ENCODE results near the gene OXCT1. TPM values are rescaled to one million over a fixed set of nuclear protein-coding genes. Genes with fewer than 3 reads are reported as not detected.
A peak's percentile ranks its signal among the peaks of the same experiment; 100 is the strongest.

The OXCT1 gene
- 18.2 TPM for total RNA-seq

GRCh38 chr5:41869724-41870626, at the start of gene OXCT1:
TSS of gene OXCT1 (minus strand) at chr5:41870425. CDS start at chr5:41870358, 67 bp downstream.
- DNase-seq (ENCODE audit: low spot score), result peak; percentile 86

- DNase-seq (ENCODE audit: low spot score), result no peak
Measured at GRCh38 chr5:41918105-41918504, 47.9 kb upstream of the OXCT1 start.

- DNase-seq (ENCODE audit: low spot score), result no peak
Measured at GRCh38 chr5:41908374-41909079, 38.3 kb upstream of the OXCT1 start.

GRCh38 chr5:41906151-41906550, 35.9 kb upstream of the OXCT1 start:
- DNase-seq (ENCODE audit: low spot score), result no peak

- peak; percentile 99 for DNase-seq (ENCODE audit: low spot score)
Measured at GRCh38 chr5:41903892-41904799, 33.9 kb upstream of the OXCT1 start, which contains the start of gene RIMOC1. TSS of gene RIMOC1 (plus strand) at chr5:41904344. CDS start at chr5:41904368, 24 bp downstream.

GRCh38 chr5:41903382-41903891, 33.2 kb upstream of the OXCT1 start:
- no peak for DNase-seq (ENCODE audit: low spot score)

- no peak for DNase-seq (ENCODE audit: low spot score)
Measured at GRCh38 chr5:41896230-41896629, 26.0 kb upstream of the OXCT1 start.

GRCh38 chr5:41893074-41893851, 23.0 kb upstream of the OXCT1 start:
- DNase-seq (ENCODE audit: low spot score), result no peak

- no peak for DNase-seq (ENCODE audit: low spot score)
Measured at GRCh38 chr5:41892031-41892430, 21.8 kb upstream of the OXCT1 start.

- no peak for DNase-seq (ENCODE audit: low spot score)
Measured at GRCh38 chr5:41891066-41891707, 21.0 kb upstream of the OXCT1 start.

GRCh38 chr5:41885286-41885685, 15.1 kb upstream of the OXCT1 start:
- no peak for DNase-seq (ENCODE audit: low spot score)

GRCh38 chr5:41883936-41884335, 13.7 kb upstream of the OXCT1 start:
- no peak for DNase-seq (ENCODE audit: low spot score)

GRCh38 chr5:41883243-41883642, 13.0 kb upstream of the OXCT1 start:
- DNase-seq (ENCODE audit: low spot score), result no peak

- DNase-seq (ENCODE audit: low spot score), result no peak
Measured at GRCh38 chr5:41882765-41883164, 12.5 kb upstream of the OXCT1 start.

GRCh38 chr5:41878643-41879478, 8.6 kb upstream of the OXCT1 start:
- DNase-seq (ENCODE audit: low spot score), result no peak

- DNase-seq (ENCODE audit: low spot score), result no peak
Measured at GRCh38 chr5:41878173-41878572, 7.9 kb upstream of the OXCT1 start.

- no peak for DNase-seq (ENCODE audit: low spot score)
Measured at GRCh38 chr5:41877408-41877807, 7.2 kb upstream of the OXCT1 start.

- no peak for DNase-seq (ENCODE audit: low spot score)
Measured at GRCh38 chr5:41876678-41877077, 6.5 kb upstream of the OXCT1 start.

- no peak for DNase-seq (ENCODE audit: low spot score)
Measured at GRCh38 chr5:41875121-41875520, 4.9 kb upstream of the OXCT1 start.

Data from ureter (tissue), 1 donor.